Activated CD4-positive, alpha-beta T cell treated with anti-CD3 and anti-CD28 coated beads for 36 hours (primary cell): ENCODE data around the gene CD72. TPM values are rescaled to one million over a fixed set of nuclear protein-coding genes. Genes with fewer than 3 reads are reported as not detected.
"Not testable (repeated sequence)": the region's sequence is repeated elsewhere in the genome, so short reads cannot be mapped to it uniquely, and the experiment has no call there.

Experiments
- ATAC-seq: fragments of 200-7000 bp; cut with Tn5 transposase; one replicate; pipeline ENCODE4 v1.10.0; 2021; ENCODE audit warnings: mild to moderate bottlenecking, moderate library complexity
- CTCF ChIA-PET: fragments of 350-600 bp; sonication (Branson Sonifier 250); formaldehyde crosslinking; loops from one replicate; lab custom pipeline; 2021; ENCODE audit warnings: antibody characterized with exemption; lab: Charles Lee
- POLR2A ChIA-PET: fragments of 350-600 bp; sonication (Branson Sonifier 250); formaldehyde crosslinking; loops from one replicate; lab custom pipeline; 2021; ENCODE audit warnings: antibody characterized with exemption, inconsistent platforms; lab: Charles Lee
- DNase-seq: peaks from one replicate; pipeline ENCODE4 v3.0.0-alpha.2; 2020
- H3K27ac Mint-ChIP-seq: one replicate; pipeline ENCODE4 v1.8.0; 2021; ENCODE audit warnings: mixed read lengths
- H3K27me3 Mint-ChIP-seq: one replicate; pipeline ENCODE4 v1.8.0; 2021; ENCODE audit warnings: mixed read lengths
- H3K36me3 Mint-ChIP-seq: one replicate; pipeline ENCODE4 v1.8.0; 2021; ENCODE audit warnings: low read depth, mixed read lengths
- H3K4me1 Mint-ChIP-seq: one replicate; pipeline ENCODE4 v1.8.0; 2021; ENCODE audit warnings: mixed read lengths
- H3K4me3 Mint-ChIP-seq: one replicate; pipeline ENCODE4 v1.8.0; 2021; ENCODE audit warnings: mild to moderate bottlenecking, moderate library complexity, mixed read lengths
- H3K9me3 Mint-ChIP-seq: one replicate; pipeline ENCODE4 v1.8.0; 2021; ENCODE audit warnings: low read depth, mixed read lengths
- intact Hi-C, 2 experiments: fragments of 100-400 bp; cut with DNase I in 1 of 2; cut with micrococcal nuclease in 1 of 2; formaldehyde crosslinking; loops; one replicate each; pipeline versions ENCODE4 v1.14.2 to v1.15.1; 2022 to 2024; cut with DNase I, micrococcal nuclease
- total RNA-seq, 2 experiments: library from RNA; stranded (reverse); gene quantifications; one replicate each; pipeline ENCODE4 v1.2.3, GENCODE V29; 2021

CD72 gene
- total RNA-seq, 2 experiments from 2014 or later, result 6.5 to 8.7 TPM

- no peak overlapping the region for H3K4me3 Mint-ChIP-seq
- intact Hi-C loops, result no loop called here
- ChIA-PET POLR2A (no interaction called here), CTCF (interaction anchor here (0.8 to 1.4 kb wide), 3 partner anchors 13 to 107 kb away, joined by 3 to 6 read pairs (median 5); no protein-coding TSS in a partner anchor)
- H3K27ac Mint-ChIP-seq, result no peak overlapping the region
- DNase-seq, result no peak
- ATAC-seq, result no peak
- peaks cover 13% of the 10 kb centered on the region for H3K4me1 Mint-ChIP-seq
- peaks cover 7% of the 10 kb centered on the region for H3K36me3 Mint-ChIP-seq
- H3K9me3 Mint-ChIP-seq, result peaks cover 4% of the 10 kb centered on the region
- H3K27me3 Mint-ChIP-seq, result no peaks in the 10 kb centered on the region
These were observed 19.2 kb downstream of the CD72 start for GRCh38 chr9:35598866-35599590.

GRCh38 chr9:35596907-35597306, 21.3 kb downstream of the CD72 start:
- H3K4me1 Mint-ChIP-seq, DNase-seq, ATAC-seq, H3K27ac Mint-ChIP-seq, POLR2A ChIA-PET, H3K27me3 Mint-ChIP-seq, H3K4me3 Mint-ChIP-seq, CTCF ChIA-PET, intact Hi-C loops: not testable (repeated sequence)
- Mint-ChIP-seq H3K9me3 (peaks cover 17% of the 10 kb centered on the region), H3K36me3 (peaks cover 20% of the 10 kb centered on the region)

GRCh38 chr9:35594471-35594870, 23.7 kb downstream of the CD72 start:
- no peak overlapping the region for H3K4me3 Mint-ChIP-seq
- ChIA-PET CTCF (no interaction called here), POLR2A (no interaction called here)
- no peaks in the 10 kb centered on the region for H3K4me1 Mint-ChIP-seq
- ATAC-seq (no peak), DNase-seq (no peak)
- intact Hi-C loops, result no loop called here
- no peak overlapping the region for H3K27ac Mint-ChIP-seq
- peaks cover 21% of the 10 kb centered on the region for H3K9me3 Mint-ChIP-seq
- peaks cover 24% of the 10 kb centered on the region for H3K36me3 Mint-ChIP-seq
- H3K27me3 Mint-ChIP-seq, result no peaks in the 10 kb centered on the region

GRCh38 chr9:35593581-35593980, 24.6 kb downstream of the CD72 start:
- ChIA-PET CTCF (interaction anchor here (1.4 kb wide), 1 partner anchor 26 kb away, joined by 4 read pairs; no protein-coding TSS in a partner anchor), POLR2A (no interaction called here)
- no peak overlapping the region for H3K4me3 Mint-ChIP-seq
- H3K4me1 Mint-ChIP-seq, result no peaks in the 10 kb centered on the region
- H3K9me3 Mint-ChIP-seq, result peaks cover 21% of the 10 kb centered on the region
- DNase-seq (no peak), ATAC-seq (no peak)
- H3K27ac Mint-ChIP-seq, result no peak overlapping the region
- H3K36me3 Mint-ChIP-seq, result peaks cover 24% of the 10 kb centered on the region
- no peaks in the 10 kb centered on the region for H3K27me3 Mint-ChIP-seq
- intact Hi-C loops, result no loop called here

GRCh38 chr9:35588506-35588905, 29.7 kb downstream of the CD72 start:
- ATAC-seq, H3K27me3 Mint-ChIP-seq, H3K4me1 Mint-ChIP-seq, CTCF ChIA-PET, intact Hi-C loops, H3K4me3 Mint-ChIP-seq, H3K27ac Mint-ChIP-seq, DNase-seq, POLR2A ChIA-PET: not testable (repeated sequence)
- H3K9me3 Mint-ChIP-seq, result peaks cover 22% of the 10 kb centered on the region
- peaks cover 28% of the 10 kb centered on the region for H3K36me3 Mint-ChIP-seq

- DNase-seq, POLR2A ChIA-PET, H3K4me1 Mint-ChIP-seq, intact Hi-C loops, ATAC-seq, H3K27ac Mint-ChIP-seq, H3K4me3 Mint-ChIP-seq, H3K27me3 Mint-ChIP-seq, CTCF ChIA-PET: not testable (repeated sequence)
- peaks cover 22% of the 10 kb centered on the region for H3K9me3 Mint-ChIP-seq
- H3K36me3 Mint-ChIP-seq, result peaks cover 38% of the 10 kb centered on the region
These were observed 33.5 kb downstream of the CD72 start for GRCh38 chr9:35584681-35585080.

GRCh38 chr9:35583521-35583920, 34.7 kb downstream of the CD72 start:
- Mint-ChIP-seq H3K36me3 (peaks cover 47% of the 10 kb centered on the region), H3K9me3 (peaks cover 33% of the 10 kb centered on the region), H3K4me1 (peaks cover 19% of the 10 kb centered on the region)
- ATAC-seq, H3K4me3 Mint-ChIP-seq, intact Hi-C loops, H3K27me3 Mint-ChIP-seq, POLR2A ChIA-PET, DNase-seq, H3K27ac Mint-ChIP-seq: not testable (repeated sequence)
- CTCF ChIA-PET, result interaction anchor here (0.6 kb wide), 1 partner anchor 178 kb away, joined by 3 read pairs; no protein-coding TSS in a partner anchor

GRCh38 chr9:35579659-35580227, 38.5 kb downstream of the CD72 start:
- H3K36me3 Mint-ChIP-seq, result peaks cover 45% of the 10 kb centered on the region

GRCh38 chr9:35579130-35579529, 39.1 kb downstream of the CD72 start:
- Mint-ChIP-seq H3K36me3 (peaks cover 45% of the 10 kb centered on the region), H3K9me3 (peaks cover 32% of the 10 kb centered on the region), H3K27me3 (no peaks in the 10 kb centered on the region), H3K4me3 (peak overlapping the region; percentile 28), H3K27ac (peak overlapping the region; percentile 89), H3K4me1 (peaks cover 23% of the 10 kb centered on the region)
- POLR2A ChIA-PET, result no interaction called here
- ATAC-seq, result peak; percentile 96
- peak; percentile 69 for DNase-seq
- CTCF ChIA-PET, result interaction anchor here (0.8 to 1.3 kb wide), 3 partner anchors 8 to 22 kb away, joined by 3 to 6 read pairs (median 3); no protein-coding TSS in a partner anchor
- intact Hi-C loops, result loop anchor here in 1 of 2 experiments (1.0 to 2.0 kb wide), 2 partner anchors 25 to 508 kb away; no protein-coding TSS in a partner anchor

More at GRCh38 chr9:35579659-35580227, 38.5 kb downstream of the CD72 start:
- POLR2A ChIA-PET, ATAC-seq, DNase-seq, H3K27me3 Mint-ChIP-seq, CTCF ChIA-PET: not testable (repeated sequence)
- Mint-ChIP-seq H3K9me3 (peaks cover 32% of the 10 kb centered on the region), H3K4me1 (peaks cover 23% of the 10 kb centered on the region), H3K27ac (peak overlapping the region; percentile 89), H3K4me3 (peak overlapping the region; percentile 28)
- intact Hi-C loops, result loop anchor here in 1 of 2 experiments (1.0 to 2.0 kb wide), 2 partner anchors 25 to 509 kb away; no protein-coding TSS in a partner anchor

GRCh38 chr9:35577486-35577885, 40.7 kb downstream of the CD72 start:
- DNase-seq (no peak), ATAC-seq (no peak)
- peaks cover 32% of the 10 kb centered on the region for H3K9me3 Mint-ChIP-seq
- H3K4me1 Mint-ChIP-seq, result peaks cover 26% of the 10 kb centered on the region
- peak overlapping the region; percentile 32 for H3K27ac Mint-ChIP-seq
- no peaks in the 10 kb centered on the region for H3K27me3 Mint-ChIP-seq
- ChIA-PET POLR2A (no interaction called here), CTCF (interaction anchor here (0.6 to 1.0 kb wide), 2 partner anchors 26 to 153 kb away, joined by 3 read pairs; no protein-coding TSS in a partner anchor)
- H3K36me3 Mint-ChIP-seq, result peaks cover 43% of the 10 kb centered on the region
- H3K4me3 Mint-ChIP-seq, result no peak overlapping the region
- intact Hi-C loops, result no loop called here

GRCh38 chr9:35575478-35575877, 42.7 kb downstream of the CD72 start:
- Mint-ChIP-seq H3K4me3 (no peak overlapping the region), H3K9me3 (peaks cover 22% of the 10 kb centered on the region), H3K4me1 (peaks cover 31% of the 10 kb centered on the region), H3K27me3 (no peaks in the 10 kb centered on the region), H3K36me3 (peaks cover 27% of the 10 kb centered on the region), H3K27ac (no peak overlapping the region)
- POLR2A ChIA-PET, result interaction anchor here (0.6 kb wide), 1 partner anchor 301 kb away, joined by 3 read pairs; no protein-coding TSS in a partner anchor
- intact Hi-C loops, result no loop called here
- CTCF ChIA-PET, result interaction anchor here (0.7 to 1.6 kb wide), 2 partner anchors 24 to 1248 kb away, joined by 3 to 6 read pairs; no protein-coding TSS in a partner anchor
- ATAC-seq (no peak), DNase-seq (no peak)
